Activated CD4-positive, alpha-beta T cell treated with anti-CD3 and anti-CD28 coated beads, Interleukin-2, amount 10 ng/mL, durations not matched to agents 7 days and 5 days (primary cell): ENCODE measurements around the gene IPO4. TPM values are rescaled to one million over a fixed set of nuclear protein-coding genes. Genes with fewer than 3 reads are reported as not detected.
"Not testable (repeated sequence)": the region's sequence is repeated elsewhere in the genome, so short reads cannot be mapped to it uniquely, and the experiment has no call there.

ENCODE experiments used
- CTCF ChIA-PET: fragments of 350-600 bp; sonication (Branson Sonifier 250); formaldehyde crosslinking; loops from one replicate; lab custom pipeline; 2021; ENCODE audit warnings: antibody characterized with exemption; lab: Charles Lee
- POLR2A ChIA-PET: fragments of 350-600 bp; sonication (Branson Sonifier 250); formaldehyde crosslinking; loops from one replicate; lab custom pipeline; 2021; ENCODE audit warnings: antibody characterized with exemption; lab: Charles Lee
- DNase-seq: peaks from one replicate; pipeline ENCODE4 v3.0.0-alpha.2; 2020
- H3K27ac Mint-ChIP-seq: one replicate; pipeline ENCODE4 v1.8.0; 2021; ENCODE audit warnings: mild to moderate bottlenecking, moderate library complexity, mixed read lengths
- H3K27me3 Mint-ChIP-seq: one replicate; pipeline ENCODE4 v1.8.0; 2021; ENCODE audit warnings: mixed read lengths
- H3K36me3 Mint-ChIP-seq: one replicate; pipeline ENCODE4 v1.8.0; 2021; ENCODE audit warnings: low read depth, mixed read lengths
- H3K4me1 Mint-ChIP-seq: one replicate; pipeline ENCODE4 v1.8.0; 2021; ENCODE audit warnings: mixed read lengths
- H3K4me3 Mint-ChIP-seq: one replicate; pipeline ENCODE4 v1.8.0; 2021; ENCODE audit warnings: mild to moderate bottlenecking, moderate library complexity, mixed read lengths
- H3K9me3 Mint-ChIP-seq: one replicate; pipeline ENCODE4 v1.8.0; 2021; ENCODE audit warnings: mixed read lengths
- total RNA-seq, 2 experiments: library from RNA; stranded (reverse); gene quantifications; one replicate each; pipeline ENCODE4 v1.2.3, GENCODE V29; 2021

IPO4 gene
- total RNA-seq, 2 experiments from 2014 or later, result 45.3 to 48.7 TPM

DNA sequence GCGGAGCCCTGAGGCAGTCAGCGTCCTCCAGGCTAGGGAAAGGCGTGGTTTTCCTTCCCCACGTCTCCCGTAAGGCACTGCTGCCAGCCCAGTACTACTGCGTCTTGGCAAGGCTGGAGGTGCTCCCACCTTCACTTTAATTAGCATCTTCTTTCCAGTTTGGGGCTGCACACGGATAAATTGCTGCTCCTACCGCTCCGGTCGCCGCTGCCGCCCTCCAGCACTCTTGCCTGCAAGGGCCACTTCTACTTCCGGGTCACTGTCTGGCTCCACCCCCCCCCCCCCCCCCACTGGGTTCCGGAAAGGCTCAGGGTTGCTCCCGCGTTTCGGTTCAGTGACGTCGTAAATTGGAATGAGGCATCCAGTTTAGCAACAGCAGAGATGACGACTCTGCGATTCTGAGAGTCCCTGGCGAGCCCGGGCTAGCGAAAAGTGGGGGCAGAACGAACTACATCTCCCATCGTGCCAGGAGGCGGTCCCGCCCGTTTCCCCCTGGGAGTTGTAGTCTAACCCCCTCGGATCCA lies 43.6 kb upstream of the IPO4 start, which contains the start of gene NEDD8:
TSS of gene NEDD8 (minus strand) at position 247 of the 524 bp plus-strand sequence. CDS start at position 147, 100 bp downstream.
- peaks cover 61% of the 10 kb centered on the region for H3K4me1 Mint-ChIP-seq

DNA sequence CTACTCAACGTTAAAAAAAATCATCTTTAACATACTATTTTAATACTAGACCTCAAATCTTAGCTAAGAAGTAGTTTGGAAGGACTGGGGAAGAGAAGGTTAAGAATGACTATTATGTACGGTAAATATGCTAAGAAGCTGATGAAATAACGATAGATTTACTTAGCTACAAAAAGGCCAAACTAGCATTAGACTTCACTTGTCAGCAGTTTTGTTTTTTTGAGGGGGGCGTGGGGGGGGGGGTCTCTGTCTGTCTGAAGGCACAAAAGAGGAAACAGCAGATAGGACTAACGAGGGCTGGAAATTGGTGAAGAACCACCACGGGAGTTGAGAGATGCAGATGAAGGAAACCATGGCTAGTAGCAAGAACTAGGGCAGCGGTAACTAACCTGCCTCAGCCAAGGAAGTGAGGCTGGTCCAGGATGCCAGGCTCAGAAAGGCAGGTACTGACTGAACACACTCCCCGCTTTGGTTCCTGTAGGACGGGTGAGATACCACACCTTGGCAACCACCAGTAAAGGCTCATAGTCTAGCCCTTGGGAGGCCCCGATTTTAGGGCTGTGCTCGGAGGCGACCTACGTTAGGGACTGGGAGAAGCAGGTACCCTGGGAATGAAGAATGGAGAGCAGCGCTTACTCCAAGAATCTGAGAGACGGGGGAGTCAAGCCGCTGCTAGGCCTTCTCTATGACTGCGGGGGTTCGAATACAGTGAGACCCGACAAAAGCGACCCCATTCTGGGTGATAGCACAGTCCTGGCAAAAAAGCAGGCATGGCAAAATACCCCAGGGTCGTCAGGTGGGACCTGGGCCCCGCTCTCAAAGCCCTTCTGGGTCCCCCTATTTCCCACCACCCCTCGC lies 42.9 kb upstream of the IPO4 start:
- H3K27me3 Mint-ChIP-seq, result no peaks in the 10 kb centered on the region
- peaks cover 60% of the 10 kb centered on the region for H3K4me1 Mint-ChIP-seq
- ChIA-PET CTCF (interaction anchor here (0.6 to 1.3 kb wide), 4 partner anchors 8 to 43 kb away, joined by 3 read pairs; partner anchors contain the start of gene IPO4), POLR2A (interaction anchor here (0.6 to 1.2 kb wide), 2 partner anchors 11 to 73 kb away, joined by 5 to 6 read pairs; partner anchors contain the start of gene TINF2)
- peaks cover 30% of the 10 kb centered on the region for H3K36me3 Mint-ChIP-seq
- peak; percentile 35 for DNase-seq
- peak overlapping the region; percentile 97 for H3K4me3 Mint-ChIP-seq
- H3K27ac Mint-ChIP-seq, result peak overlapping the region; percentile 93
- H3K9me3 Mint-ChIP-seq, result no peaks in the 10 kb centered on the region

More for the DNA sequence above, 43.6 kb upstream of the IPO4 start, which contains the start of gene NEDD8:
- H3K9me3 Mint-ChIP-seq, result no peaks in the 10 kb centered on the region
- ChIA-PET CTCF (interaction anchor here (1.4 to 2.3 kb wide), 2 partner anchors 10 to 12 kb away, joined by 3 to 14 read pairs; partner anchors contain the start of gene TINF2), POLR2A (interaction anchor here (1.2 kb wide), 1 partner anchor 10 kb away, joined by 5 read pairs; the partner anchor contains the start of gene TINF2)
- peak within 1 kb of the TSS; percentile 97 for H3K4me3 Mint-ChIP-seq
- peaks cover 36% of the 10 kb centered on the region for H3K36me3 Mint-ChIP-seq
- peak within 1 kb of the TSS; percentile 93 for H3K27ac Mint-ChIP-seq
- DNase-seq, result peak; percentile 91
- H3K27me3 Mint-ChIP-seq, result no peaks in the 10 kb centered on the region

DNA sequence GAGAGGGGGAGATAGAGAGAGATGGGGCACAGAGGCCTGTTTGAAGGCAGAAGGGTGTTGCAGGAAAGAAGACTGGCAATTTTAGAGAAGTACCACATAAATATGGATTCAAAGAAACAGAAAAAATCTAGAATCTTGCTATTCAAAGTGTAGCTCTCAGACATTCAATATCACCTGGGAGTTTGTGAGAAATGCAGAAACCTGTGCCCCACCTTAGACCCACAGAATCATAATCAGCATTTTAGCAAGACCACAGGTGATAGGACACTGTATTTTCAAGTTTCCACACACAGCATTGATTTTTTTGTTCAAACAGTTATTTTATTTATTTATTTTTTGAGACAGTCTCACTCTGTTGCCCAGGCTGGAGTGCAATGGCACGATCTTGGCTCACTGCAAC lies 40.3 kb upstream of the IPO4 start:
- Mint-ChIP-seq H3K9me3 (no peaks in the 10 kb centered on the region), H3K36me3 (peaks cover 14% of the 10 kb centered on the region), H3K4me1 (peaks cover 42% of the 10 kb centered on the region), H3K27ac (peak overlapping the region; percentile 54), H3K27me3 (no peaks in the 10 kb centered on the region), H3K4me3 (no peak overlapping the region)
- ChIA-PET POLR2A (interaction anchor here (0.7 kb wide), 1 partner anchor 66 kb away, joined by 6 read pairs; no protein-coding TSS in a partner anchor), CTCF (interaction anchor here (0.8 to 1.2 kb wide), 4 partner anchors 9 to 25 kb away, joined by 3 to 5 read pairs (median 4); partner anchors contain the start of genes MDP1 and TINF2)
- no peak for DNase-seq

DNA sequence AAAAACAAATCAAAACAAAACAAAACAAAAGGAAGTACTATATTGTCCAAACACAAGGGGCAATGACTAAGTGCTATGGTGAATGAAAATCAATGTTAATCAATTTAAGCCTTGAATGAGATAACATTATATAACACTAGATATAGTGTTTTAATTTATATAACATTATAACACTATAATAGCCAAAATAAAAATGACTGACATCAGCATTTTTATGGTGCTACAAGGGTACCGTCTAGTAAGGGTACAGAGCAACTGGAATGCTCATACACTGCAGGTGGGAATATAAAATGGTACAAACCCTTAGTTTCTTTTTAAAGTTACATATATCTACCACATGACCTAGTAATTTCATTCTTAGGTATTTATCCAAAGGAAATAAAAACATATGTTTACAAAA lies 37.9 kb upstream of the IPO4 start:
- DNase-seq, result no peak
- Mint-ChIP-seq H3K9me3 (no peaks in the 10 kb centered on the region), H3K27ac (no peak overlapping the region), H3K4me3 (no peak overlapping the region), H3K27me3 (no peaks in the 10 kb centered on the region), H3K4me1 (peaks cover 31% of the 10 kb centered on the region), H3K36me3 (peaks cover 13% of the 10 kb centered on the region)
- ChIA-PET CTCF (interaction anchor here (1.2 to 1.5 kb wide), 2 partner anchors 16 to 71 kb away, joined by 6 to 7 read pairs; partner anchors contain the start of gene TINF2), POLR2A (no interaction called here)

DNA sequence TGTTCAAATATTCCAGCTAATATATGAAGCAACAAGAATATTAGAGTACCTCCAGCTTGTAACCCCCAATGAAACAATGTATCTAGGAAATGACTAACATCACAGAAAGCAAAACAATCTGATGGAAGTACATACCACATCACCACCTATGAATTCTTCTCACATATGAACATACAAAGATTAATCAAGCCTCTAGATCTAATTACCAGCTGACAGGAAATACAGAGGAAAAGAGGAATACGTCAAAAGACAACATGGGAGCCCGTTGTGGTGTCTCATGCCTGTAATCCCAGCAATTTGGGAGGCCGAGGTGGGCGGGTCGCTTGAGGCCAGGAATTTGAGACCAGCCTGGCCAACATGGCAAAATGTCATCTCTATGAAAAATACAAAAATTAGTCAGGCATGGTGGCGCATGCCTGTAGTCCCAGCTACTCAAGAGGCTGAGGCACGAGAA lies 36.0 kb upstream of the IPO4 start:
- POLR2A ChIA-PET, result no interaction called here
- peaks cover 21% of the 10 kb centered on the region for H3K4me1 Mint-ChIP-seq

DNA sequence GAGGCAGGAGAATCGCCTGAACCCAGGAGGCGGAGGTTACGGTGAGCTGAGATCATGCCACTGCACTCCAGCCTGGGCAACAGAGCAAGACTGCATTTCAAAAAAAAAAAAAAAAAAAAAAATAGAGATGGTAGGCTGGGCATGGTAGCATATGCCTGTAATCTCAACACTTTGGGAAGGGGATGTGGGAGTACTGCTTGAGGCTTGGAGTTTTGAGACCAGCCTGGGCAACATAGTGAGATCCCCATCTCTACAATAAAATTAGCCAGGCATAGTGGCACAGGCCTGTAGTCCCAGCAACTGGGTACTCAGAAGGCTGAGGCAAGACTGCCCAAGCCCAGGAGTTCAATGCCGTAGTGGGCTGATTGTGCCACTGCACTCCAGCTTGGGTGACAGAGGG lies 34.4 kb upstream of the IPO4 start:
- H3K4me1 Mint-ChIP-seq, result peaks cover 17% of the 10 kb centered on the region
- not testable (repeated sequence) for H3K9me3 Mint-ChIP-seq, H3K4me3 Mint-ChIP-seq, DNase-seq, H3K27ac Mint-ChIP-seq, H3K27me3 Mint-ChIP-seq
- POLR2A ChIA-PET, result interaction anchor here (0.7 kb wide), 1 partner anchor 13 kb away, joined by 3 read pairs; no protein-coding TSS in a partner anchor
- CTCF ChIA-PET, result interaction anchor here (0.6 to 1.6 kb wide), 2 partner anchors 8 to 19 kb away, joined by 3 to 5 read pairs; partner anchors contain the start of gene TINF2
- H3K36me3 Mint-ChIP-seq, result peaks cover 17% of the 10 kb centered on the region

More for the DNA sequence above, 36.0 kb upstream of the IPO4 start:
- DNase-seq, result no peak
- Mint-ChIP-seq H3K9me3 (no peaks in the 10 kb centered on the region), H3K27ac (no peak overlapping the region), H3K27me3 (no peaks in the 10 kb centered on the region), H3K36me3 (peaks cover 13% of the 10 kb centered on the region), H3K4me3 (no peak overlapping the region)
- CTCF ChIA-PET, result interaction anchor here (1.6 kb wide), 1 partner anchor 18 kb away, joined by 5 read pairs; the partner anchor contains the start of gene TINF2

DNA sequence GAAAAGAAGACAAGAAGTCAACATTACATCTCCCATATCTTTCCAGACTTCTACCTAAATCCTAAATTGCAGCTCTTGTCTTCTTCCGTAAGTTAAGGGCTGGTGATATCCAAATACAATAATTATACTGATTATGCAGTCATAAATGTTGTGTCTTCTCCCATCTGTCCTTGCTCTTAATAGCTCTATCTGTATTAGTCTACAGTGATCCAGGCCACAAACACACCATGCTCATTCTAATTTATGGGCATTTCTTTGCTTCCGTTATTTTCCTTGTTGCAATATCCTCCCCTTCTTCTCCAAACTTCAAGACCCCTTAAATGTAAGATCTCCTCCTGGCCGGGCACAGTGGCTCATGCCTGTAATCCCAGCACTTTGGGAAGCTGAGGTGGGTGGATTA lies 30.9 kb upstream of the IPO4 start:
- H3K9me3 Mint-ChIP-seq, result no peaks in the 10 kb centered on the region
- DNase-seq, result no peak
- H3K4me1 Mint-ChIP-seq, result peaks cover 26% of the 10 kb centered on the region
- no peak overlapping the region for H3K4me3 Mint-ChIP-seq
- H3K27ac Mint-ChIP-seq, result no peak overlapping the region
- H3K27me3 Mint-ChIP-seq, result no peaks in the 10 kb centered on the region
- ChIA-PET POLR2A (no interaction called here), CTCF (interaction anchor here (0.9 to 2.1 kb wide), 8 partner anchors 8 to 212 kb away, joined by 3 to 14 read pairs (median 4); partner anchors contain the start of genes GMPR2 and TINF2)
- peaks cover 14% of the 10 kb centered on the region for H3K36me3 Mint-ChIP-seq

DNA sequence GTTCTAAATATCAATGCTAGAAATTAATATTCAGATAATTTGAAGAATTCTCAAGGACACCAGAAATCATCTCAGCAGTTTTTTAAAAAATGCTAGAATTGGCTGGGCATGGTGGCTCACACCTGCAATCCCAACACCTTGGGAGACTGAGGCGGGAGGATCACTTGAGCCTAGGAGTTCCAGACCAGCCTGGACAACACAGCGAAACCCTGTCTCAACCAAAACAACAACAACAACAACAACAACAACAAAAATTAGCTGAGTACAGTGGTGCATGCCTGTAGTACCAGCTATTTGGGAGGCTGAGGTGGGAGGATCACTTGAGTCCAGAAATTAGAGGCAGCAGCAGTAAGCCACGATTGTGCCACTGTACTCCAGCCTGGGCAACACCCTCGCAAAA lies 30.5 kb upstream of the IPO4 start:
- DNase-seq, result no peak
- Mint-ChIP-seq H3K36me3 (peaks cover 12% of the 10 kb centered on the region), H3K9me3 (no peaks in the 10 kb centered on the region), H3K27me3 (no peaks in the 10 kb centered on the region), H3K27ac (no peak overlapping the region), H3K4me3 (no peak overlapping the region), H3K4me1 (peaks cover 29% of the 10 kb centered on the region)
- POLR2A ChIA-PET, result no interaction called here
- CTCF ChIA-PET, result interaction anchor here (0.9 to 2.1 kb wide), 6 partner anchors 8 to 212 kb away, joined by 3 to 14 read pairs (median 4); partner anchors contain the start of gene TINF2

DNA sequence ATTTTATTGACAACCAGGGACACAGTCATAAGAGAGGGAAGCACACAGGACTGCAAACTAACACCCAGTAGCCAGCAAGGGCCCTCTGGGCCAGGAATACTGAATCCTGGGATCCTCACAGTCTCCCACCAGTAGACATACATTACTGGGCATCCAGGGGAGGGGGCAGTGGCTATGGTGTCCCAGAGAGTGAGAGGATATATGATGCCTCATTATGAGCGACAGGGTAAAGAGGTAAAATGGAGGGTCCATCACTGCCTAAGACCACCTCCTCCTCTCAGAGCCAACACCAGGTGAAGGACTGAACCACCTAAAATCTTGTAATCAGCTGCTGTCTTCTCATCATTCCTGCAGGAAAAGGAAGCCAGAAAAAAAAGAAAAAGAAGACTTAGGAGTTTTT lies 28.3 kb upstream of the IPO4 start:
- H3K4me3 Mint-ChIP-seq, POLR2A ChIA-PET, H3K27me3 Mint-ChIP-seq, H3K9me3 Mint-ChIP-seq, DNase-seq: not testable (repeated sequence)
- Mint-ChIP-seq H3K4me1 (peaks cover 43% of the 10 kb centered on the region), H3K27ac (peak overlapping the region; percentile 95), H3K36me3 (peaks cover 16% of the 10 kb centered on the region)
- CTCF ChIA-PET, result interaction anchor here (1.4 to 2.4 kb wide), 5 partner anchors 11 to 80 kb away, joined by 5 to 20 read pairs (median 7); partner anchors contain the start of genes RABGGTA, TINF2 and TSSK4

DNA sequence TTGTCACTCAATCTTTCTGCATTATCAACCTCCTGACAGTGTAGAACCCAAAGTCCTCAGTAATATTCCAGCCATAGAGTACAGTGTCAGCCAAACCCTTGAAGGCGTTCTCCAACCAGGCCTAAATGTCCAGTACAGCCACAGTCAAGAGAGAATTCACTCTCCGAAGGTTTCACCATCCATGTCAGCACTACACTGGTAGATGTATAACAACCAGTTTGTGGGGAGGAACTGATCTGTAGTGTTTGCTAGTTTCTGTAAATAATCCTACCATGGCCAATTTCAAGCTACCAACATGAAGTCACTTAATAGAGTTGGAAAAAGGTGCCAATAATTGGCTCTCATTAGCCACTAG lies 27.7 kb upstream of the IPO4 start:
- POLR2A ChIA-PET, result interaction anchor here (0.6 to 1.4 kb wide), 3 partner anchors 19 to 117 kb away, joined by 3 to 7 read pairs (median 4); partner anchors contain the start of gene IPO4
- peak overlapping the region; percentile 92 for H3K4me3 Mint-ChIP-seq
- peaks cover 49% of the 10 kb centered on the region for H3K4me1 Mint-ChIP-seq
- no peaks in the 10 kb centered on the region for H3K27me3 Mint-ChIP-seq
- no peak for DNase-seq
- CTCF ChIA-PET, result interaction anchor here (0.7 to 2.5 kb wide), 17 partner anchors 10 to 215 kb away, joined by 3 to 20 read pairs (median 5); partner anchors contain the start of genes CIDEB, GMPR2, IRF9 and RABGGTA
- no peaks in the 10 kb centered on the region for H3K9me3 Mint-ChIP-seq
- H3K36me3 Mint-ChIP-seq, result peaks cover 21% of the 10 kb centered on the region
- H3K27ac Mint-ChIP-seq, result peak overlapping the region; percentile 95

DNA sequence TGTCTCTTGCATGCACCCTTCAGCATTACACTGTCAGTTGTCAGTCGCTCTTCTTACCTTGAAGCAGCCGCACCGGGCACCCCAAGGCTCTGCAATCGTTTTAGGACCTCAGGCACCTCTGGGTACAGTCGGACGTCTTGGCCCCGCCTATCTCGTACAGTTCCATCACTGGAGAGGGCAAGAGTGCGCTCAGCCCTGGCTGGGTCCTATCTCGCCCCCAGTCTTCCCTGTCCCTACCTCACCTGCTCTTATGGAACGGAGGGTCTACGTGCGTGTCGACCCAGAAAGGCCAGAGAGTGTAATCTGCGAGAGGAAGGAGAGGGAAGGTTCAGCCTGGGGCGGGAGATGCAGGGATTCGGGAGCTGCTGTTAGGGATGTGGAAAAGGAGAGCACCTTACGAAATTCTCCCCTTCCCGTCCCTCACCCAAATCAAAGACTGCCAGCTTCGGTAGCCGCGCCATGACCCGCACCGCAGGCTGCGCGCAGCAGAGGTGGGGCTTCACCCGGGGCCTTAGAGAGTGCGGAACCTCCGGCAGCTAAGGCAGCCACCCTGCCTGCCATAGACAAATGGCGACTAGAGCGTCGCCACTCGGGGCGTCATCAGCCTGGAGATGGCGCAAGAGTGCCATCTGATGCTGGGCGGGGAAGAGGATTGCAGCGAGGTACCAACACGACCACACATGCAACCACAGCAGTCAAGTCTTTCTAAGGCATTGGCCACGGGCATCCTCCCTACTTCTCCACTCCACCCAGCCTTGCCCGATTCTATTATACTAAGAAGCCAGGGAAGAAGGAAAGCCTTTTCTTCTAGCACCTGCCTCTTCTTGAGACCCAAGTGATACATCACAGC lies 27.1 kb upstream of the IPO4 start, which contains the start of gene MDP1:
TSS of gene MDP1 (minus strand) at position 572 of the 850 bp plus-strand sequence. CDS start at position 461, 111 bp downstream.
- CTCF ChIA-PET, result interaction anchor here (0.6 to 2.5 kb wide), 26 partner anchors 10 to 226 kb away, joined by 3 to 20 read pairs (median 4); partner anchors contain the start of genes CIDEB, GMPR2, IRF9 and LTB4R
- peaks cover 27% of the 10 kb centered on the region for H3K36me3 Mint-ChIP-seq
- POLR2A ChIA-PET, result interaction anchor here (0.6 to 1.4 kb wide), 3 partner anchors 19 to 117 kb away, joined by 3 to 7 read pairs (median 4); partner anchors contain the start of gene IPO4
- no peaks in the 10 kb centered on the region for H3K27me3 Mint-ChIP-seq
- peak within 1 kb of the TSS; percentile 92 for H3K4me3 Mint-ChIP-seq
- peaks cover 50% of the 10 kb centered on the region for H3K4me1 Mint-ChIP-seq
- H3K27ac Mint-ChIP-seq, result peak within 1 kb of the TSS; percentile 95
- DNase-seq, result peak; percentile 92
- no peaks in the 10 kb centered on the region for H3K9me3 Mint-ChIP-seq
